Superior temporal gyrus (tissue), 1 donor: ENCODE measurements around the gene ITGAE.
"Not testable (repeated sequence)": the region's sequence is repeated elsewhere in the genome, so short reads cannot be mapped to it uniquely, and the experiment has no call there.

Experiments used
- DNase-seq: peaks from one replicate; pipeline ENCODE4 v3.0.0-alpha.2; 2016; ENCODE audit errors: extremely low spot score

ITGAE gene

DNA sequence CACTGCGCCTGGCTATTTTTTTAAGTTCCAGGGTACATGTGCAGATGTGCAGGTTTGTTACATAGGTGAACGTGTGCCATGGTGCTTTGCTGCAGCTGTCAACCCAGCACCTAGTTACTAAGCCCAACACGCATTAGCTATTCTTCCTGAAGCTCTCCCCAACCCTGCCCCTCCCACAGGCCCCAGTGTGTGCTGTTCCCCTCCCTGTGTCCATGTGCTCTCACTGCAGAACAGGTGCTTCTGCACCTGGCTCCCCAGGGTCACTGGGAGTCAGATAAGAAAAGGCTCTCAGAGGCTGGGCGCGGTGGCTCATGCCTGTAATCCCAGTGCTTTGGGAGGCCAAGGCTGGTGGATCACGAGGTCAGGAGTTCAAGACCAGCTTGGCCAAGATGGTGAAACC is 71.1 kb downstream of the ITGAE start:
- DNase-seq: no peak

DNA sequence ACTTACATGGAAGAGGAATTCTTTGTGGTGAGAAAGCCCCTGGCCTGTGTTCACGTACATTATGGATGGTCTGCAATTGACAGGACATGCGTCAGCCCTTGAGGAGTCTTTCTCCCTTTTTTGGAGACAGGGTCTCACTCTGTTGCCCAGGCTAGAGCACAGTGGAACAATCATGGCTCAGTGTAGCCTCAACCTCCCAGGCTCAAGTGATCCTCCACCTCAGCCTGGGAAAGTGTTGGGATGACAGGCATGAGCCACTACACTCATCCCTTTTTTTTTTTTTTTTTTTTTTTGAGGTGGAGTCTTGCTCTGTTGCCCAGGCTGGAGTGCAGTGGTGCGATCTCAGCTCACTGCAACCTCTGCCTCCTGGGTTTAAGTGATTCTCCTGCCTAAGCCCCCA is 72.9 kb downstream of the ITGAE start:
- not testable (repeated sequence) for DNase-seq

DNA sequence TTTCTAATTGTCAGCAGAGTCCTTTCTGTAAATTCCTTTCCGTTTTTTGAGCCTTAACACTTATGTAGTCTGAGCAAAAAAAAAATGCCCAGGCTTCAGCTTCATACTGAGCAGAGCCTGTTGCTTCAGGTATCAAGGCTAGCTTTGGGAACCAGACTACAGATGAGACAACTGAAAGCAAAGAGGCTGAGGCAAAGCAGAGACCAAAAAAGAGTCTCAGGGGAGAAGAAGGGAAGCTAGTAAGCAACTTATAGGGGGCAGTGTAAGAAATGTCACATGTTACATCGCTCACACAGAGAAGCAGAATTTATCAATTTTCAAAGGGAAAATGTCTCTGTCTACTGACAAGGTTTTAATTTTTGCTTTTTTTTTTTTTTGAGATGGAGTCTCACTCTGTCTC is 73.9 kb downstream of the ITGAE start:
- no peak for DNase-seq

DNA sequence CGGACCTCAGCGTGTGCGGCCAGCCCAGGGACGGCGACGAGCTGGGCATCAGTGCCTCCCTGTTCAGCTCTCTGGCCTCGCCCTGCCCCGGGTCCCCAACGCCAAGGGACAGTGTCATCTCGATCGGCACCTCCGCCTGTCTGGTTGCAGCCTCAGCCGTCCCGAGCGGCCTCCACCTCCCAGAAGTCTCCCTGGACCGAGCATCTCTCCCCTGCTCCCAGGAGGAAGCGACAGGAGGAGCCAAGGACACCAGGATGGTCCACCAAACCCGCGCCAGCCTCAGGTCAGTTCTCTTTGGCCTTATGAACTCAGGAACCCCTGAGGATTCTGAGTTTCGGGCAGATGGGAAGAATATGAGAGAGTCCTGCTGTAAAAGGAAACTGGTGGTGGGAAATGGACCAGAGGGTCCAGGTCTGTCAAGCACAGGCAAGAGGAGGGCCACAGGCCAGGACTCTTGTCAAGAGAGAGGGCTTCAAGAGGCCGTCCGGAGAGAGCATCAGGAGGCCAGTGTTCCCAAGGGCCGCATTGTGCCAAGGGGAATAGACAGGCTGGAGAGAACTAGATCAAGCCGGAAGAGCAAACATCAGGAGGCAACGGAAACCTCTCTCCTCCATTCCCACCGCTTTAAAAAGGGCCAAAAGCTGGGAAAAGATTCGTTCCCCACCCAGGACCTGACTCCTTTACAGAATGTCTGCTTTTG is 76.5 kb downstream of the ITGAE start:
- DNase-seq: no peak

DNA sequence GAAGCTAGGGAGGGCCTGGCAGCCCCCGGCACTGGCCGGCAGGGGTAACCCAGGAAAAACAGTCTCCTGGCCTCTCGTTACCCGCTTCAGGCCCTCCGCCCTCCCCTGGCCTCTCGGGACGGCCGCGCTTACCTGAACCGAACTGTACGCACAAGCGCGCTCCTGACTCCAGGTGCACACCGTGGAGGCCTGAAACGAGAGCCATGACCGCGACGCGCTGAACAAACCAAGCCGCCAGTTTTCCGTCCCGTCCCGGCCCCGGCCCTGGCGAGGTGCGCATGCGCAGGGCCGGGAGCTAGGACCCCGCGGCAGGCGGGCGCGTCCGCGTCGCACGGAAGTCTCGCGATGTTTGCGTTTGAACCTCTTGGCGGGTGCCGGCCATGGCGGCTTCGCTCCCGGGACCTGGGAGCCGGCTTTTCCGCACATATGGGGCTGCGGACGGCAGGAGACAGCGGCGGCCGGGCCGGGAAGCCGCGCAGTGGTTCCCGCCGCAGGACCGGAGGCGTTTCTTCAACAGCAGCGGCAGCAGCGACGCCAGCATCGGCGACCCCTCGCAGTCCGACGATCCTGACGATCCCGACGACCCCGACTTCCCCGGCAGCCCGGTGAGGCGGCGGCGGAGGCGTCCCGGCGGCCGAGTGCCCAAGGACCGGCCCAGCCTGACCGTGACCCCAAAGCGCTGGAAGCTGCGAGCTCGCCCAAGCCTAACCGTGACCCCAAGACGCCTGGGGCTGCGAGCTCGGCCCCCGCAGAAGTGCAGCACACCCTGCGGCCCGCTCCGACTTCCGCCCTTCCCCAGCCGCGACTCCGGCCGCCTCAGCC is 77.2 kb downstream of the ITGAE start, which contains the start of gene HASPIN:
HASPIN (plus strand) TSS at position 348 of the 822 bp plus-strand sequence; CDS start at position 381, 33 bp downstream.
- DNase-seq: peak; percentile 92

DNA sequence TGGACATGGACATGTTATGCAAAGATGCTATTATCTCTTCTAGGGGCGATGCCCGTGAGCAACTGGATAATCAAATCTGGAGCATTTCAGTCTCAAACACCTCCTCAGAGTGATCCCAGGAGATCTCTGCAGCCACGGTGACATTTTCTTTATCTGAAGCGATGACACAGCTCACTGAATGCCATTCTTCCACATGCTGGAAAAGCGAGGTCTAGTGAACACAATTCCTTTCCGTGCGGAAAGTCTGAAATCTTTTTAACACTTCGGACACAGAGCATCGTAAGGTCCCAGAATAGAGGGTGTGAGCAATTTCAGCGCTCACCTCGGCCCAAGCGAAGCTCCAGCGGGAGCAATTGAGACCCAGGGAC is 77.8 kb downstream of the ITGAE start:
- DNase-seq: peak; percentile 58

DNA sequence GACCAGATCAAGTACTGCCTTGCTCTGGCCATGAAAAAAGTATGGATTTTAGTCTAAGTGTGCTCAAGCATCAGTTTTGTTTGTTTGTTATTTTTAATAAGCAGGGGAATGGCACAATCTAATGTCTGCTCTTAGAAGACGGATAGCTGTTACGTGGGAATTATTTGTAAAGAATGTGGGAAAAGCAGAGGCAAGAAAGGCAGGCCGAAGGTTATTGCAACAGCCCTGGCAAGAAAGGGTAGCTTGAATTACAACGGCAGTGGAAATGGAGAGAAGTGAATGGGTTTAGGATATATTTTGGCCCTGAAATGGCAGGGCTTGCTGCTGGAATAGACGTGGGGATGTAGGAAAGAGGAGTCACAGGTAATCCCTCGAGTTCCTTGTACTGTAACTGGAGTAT is 78.3 kb downstream of the ITGAE start:
- DNase-seq: no peak

DNA sequence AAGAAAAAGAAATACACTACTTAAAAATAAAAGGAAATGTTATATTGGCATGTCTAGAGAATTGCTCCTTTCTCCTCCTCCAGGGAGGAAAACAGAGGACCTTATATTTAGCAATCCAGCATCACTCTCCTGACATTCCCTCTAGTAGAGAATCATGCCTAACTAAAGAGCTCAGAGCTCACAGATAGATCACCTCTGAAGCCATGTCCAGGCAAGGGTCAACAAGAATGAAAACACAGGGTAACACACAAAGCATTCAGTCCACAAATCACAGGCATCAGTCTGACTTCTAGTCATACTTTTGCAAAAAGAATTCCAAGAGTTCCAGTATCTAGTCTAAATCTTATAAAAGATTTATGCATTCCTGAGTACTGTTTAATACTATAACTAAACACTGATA is 81.7 kb downstream of the ITGAE start:
- DNase-seq: no peak

DNA sequence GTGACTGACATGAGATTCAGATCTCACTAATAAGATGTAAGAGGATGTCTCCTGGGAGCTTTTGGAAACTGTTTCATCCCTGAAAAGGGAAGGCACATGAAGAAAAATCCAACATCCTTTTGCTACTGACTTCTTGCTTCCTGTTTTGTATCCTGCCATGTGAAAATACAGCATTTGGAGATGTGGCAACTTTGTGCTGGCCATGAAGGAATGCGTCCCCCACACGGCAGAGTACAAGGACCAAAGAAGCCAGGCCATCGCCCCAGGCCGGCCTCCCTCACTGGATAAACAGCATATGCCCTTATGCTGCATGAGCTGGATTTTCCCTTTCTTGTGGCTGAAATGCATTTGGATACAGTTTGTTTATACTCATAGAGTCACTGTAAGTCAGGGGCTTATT is 82.8 kb downstream of the ITGAE start:
- DNase-seq: no peak

DNA sequence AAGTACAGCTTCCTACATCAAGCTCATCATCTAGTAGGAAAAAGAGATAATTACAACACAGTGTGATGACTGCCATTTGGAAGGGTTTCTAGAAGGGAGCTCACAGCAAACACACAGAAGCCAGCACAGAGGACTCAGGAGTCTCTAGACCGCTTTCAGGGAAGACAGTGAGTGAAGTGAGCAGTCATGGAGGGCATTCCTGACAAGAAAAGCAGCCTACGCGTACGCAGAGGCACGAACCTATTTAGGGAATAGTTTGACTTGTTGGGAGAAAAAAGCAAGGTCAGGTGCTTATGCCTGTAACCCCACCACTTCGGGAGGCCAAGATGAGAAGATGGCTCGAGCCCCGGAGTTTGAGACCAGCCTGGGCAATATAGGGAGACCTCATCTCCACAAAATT is 85.7 kb downstream of the ITGAE start:
- DNase-seq: no peak

DNA sequence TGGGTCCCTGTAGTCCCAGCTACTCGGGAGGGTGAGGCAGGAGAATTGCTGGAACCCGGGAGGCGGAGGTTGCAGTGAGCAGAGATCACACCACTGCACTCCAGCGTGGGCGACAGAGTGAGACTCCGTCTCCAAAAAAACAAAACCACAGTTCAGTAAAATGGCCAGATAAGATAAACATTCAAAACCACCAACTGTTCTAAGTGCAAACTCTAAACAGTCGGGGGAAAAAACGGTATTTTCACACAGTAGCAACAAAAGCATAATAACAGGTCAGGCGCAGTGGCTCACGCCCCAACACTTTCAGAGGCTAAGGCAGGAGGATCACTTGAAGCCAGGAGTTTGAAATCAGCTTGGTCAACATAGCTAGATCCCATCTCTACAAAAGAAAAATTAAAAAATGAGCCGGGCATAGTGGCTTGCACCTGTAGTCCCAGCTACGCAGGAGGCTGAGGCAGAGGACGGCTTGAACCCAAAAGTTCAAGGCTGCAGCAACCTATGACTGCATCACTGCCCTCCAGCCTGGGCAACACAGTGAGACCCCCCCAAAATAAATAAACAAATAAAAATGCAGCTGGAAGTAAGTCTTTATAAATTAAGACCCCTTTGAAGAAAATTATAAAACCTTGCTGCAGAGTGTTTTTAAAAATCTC is 88.1 kb downstream of the ITGAE start:
- DNase-seq: no peak

DNA sequence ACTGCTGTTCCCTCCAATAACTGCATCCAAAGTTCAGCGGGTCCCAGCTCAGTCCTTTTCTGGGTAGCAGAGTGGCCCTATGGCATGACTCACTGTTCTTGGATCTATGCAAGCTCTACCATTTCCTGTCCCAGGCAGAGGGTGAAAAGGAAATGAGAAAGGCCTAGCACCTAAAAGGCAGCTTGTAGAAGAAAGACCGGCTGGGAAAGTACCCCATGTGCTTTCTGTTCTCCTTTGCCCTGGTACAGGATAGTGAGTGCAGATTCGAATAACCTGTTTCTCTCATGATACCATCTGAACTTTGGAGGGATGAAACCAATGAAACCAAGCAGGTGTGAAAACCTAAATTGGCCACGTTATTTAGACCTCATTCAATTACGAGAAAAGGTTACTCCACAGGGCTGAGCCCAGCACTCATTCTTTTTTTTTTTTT is 90.0 kb downstream of the ITGAE start:
- no peak for DNase-seq

DNA sequence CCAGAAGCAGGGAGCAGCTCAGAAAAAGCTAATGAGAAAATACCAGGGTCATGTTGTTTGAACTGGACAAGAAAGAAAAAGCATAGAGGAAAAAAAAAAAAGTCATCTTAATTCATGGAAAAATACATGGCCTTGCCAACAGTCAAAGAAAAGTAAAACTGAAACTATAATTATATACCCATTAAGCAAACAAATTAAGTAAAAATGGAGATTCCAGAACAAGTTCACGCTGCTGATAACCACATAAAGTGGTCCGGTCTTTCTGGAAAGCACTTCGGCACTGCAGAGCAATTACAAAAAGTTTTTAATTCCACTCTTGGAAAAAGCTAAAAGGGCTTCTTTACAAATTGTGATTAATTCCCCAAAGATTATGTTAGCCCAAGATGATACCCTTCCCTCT is 92.6 kb downstream of the ITGAE start:
- DNase-seq: no peak

DNA sequence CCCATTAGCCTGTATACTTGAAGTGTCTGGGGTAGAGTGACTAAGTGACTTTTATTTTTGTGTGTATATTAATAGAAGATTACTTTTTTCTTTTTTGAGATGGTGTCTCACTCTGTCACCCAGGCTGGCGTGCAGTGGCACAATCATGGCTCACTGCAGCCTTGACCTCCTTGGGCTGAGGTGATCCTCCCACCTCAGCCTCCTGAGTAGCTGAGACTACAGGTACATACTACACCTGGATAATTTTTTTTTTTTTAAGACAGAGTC is 95.3 kb downstream of the ITGAE start:
- DNase-seq: not testable (repeated sequence)

DNA sequence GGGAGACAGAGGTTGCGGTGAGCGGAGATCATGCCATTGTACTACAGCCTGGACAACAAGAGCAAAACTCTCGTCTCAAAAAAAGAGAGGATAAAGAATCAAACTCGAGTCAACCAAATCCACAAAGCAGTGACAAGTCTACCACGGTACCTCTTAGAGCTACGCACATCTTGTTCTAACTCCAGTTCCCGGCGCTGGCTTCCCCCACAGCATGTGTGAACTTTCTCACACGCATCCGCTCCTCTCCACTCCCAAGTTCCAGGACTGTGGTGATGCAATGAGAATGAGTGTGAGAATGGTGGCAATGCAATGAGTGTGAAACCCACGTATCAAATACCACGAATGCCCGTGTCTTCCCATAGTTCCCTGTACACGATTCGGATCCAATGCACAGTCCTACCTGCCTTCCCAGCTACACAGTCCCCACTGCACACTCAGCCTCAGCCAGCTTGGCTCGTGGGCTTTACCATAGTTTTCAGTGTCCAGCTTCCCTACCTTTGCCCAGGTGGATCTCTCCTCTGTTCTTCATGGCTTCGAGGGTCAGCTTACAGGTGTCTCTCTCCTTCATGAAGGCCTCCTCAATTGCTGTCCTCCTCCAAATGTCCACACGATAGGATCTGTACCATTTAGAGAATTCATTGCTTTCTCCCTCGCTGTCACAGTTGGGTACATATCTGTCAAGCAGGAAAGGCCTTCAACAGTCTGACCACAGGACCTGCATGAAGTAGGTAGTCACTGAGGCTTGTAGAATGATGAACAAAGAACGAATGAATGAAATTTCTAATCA is 95.9 kb downstream of the ITGAE start:
- no peak for DNase-seq

DNA sequence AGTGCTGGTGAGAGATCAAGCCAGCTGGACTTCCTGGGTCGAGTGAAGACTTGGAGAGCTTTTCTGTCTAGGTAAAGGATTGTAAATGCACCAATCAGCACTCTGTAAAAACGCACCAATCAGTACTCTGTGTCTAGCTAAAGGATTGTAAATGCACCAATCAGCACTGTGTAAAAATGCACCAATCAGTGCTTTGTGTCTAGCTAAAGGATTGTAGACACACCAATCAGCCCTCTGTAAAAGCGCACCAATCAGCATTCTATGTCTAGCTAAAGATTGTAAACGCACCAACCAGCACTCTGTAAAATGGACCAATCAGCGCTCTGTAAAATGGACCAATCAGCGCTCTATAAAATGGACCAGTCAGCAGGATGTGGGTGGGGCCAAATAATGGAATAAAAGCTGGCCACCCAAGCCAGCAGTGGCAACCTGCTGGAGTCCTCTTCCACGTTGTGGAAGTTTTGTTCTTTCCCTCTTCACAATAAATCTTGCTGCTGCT is 98.9 kb downstream of the ITGAE start:
- DNase-seq: not testable (repeated sequence)

DNA sequence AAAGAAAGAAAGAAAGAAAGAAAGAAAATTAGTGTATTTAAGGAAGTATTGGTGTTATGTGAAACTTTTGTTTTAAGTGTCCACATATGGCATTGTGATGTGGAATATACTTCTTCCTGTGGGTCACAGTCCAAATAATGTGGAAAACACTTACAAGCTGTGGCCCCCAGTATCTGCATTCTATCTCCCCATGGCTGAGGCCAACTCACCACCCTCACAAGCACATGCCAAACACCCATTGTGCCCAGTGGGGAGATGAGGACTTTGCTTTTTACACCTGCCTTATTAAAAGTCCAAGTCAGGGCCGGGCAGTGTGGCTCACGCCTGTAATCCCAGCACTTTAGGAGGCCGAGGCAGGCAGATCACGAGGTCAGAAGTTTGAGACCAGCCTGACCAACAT is 101.0 kb downstream of the ITGAE start:
- no peak for DNase-seq

DNA sequence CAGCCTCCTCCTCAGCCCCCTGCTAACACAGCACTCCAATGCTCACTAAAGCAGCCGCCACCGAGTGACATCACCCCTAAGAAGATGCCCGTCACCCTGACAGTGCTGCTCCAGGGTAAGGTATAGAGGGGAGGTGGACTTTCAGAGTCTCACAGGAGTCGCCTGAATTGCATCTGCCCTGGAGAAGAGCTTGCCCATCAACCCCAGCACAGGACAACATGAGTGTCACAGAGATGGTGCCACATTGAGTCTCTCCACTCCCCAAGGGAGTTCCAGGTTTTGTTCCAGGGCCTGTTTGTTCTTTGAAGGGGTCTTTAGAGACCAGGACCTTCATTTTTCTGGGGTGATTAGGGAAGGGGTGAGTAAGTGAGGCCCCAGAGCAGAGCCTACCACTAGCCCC is 102.8 kb downstream of the ITGAE start:
- no peak for DNase-seq

DNA sequence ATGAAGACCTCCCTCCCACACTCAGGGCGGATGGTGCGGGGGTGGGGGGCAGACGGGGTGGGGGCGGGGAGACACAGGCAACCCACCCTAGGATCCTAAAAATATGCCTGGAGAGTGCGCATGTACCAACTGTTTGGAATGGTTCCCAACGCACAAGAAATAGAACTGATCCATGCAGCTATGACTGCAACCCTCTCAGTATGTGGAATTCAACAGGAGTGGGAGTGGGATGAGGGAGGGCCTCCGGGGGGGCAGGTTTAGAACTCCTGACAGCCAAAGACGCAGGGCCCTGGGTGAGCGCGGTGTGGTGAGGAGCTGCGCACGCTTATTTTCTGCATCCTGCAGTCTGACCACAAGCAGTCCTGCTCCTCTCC is 103.9 kb downstream of the ITGAE start:
- DNase-seq: no peak

DNA sequence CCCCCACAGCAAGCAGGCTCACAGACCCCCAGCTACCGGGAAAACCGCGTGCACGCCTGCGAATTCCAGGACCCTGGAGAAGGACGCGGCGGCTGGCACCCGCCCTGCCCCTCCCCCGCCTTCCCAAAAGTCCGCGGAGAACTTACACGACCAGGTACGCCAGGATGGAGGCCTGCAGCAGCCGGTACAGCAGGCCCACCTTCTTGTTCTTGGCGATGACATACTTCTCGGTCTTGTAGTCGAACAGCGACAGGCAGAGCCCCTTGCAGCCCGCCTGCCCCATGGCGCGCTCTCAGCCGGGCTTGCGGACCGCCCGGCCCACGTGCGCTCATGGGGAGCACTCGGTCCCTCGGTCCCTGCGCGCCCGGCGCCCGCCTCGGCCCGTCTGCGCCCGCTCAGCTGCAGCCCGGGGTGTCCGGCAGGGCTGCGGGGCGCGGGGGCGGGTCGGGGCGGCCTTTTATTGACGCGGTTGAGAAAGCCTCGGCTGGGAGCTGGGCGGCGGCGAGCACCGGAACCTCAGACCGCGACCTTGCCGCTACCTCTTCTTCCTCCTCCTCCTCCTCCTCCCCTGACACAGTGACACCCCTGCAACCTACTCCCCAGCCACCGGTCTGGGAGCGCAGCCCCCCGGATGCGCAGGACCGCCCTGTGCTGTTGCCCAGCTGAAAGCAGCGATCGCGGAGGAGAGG is 105.1 kb downstream of the ITGAE start, which contains the start of gene P2RX5:
P2RX5 (minus strand) TSS at position 433 of the 689 bp plus-strand sequence; CDS start at position 283, 150 bp downstream.
- DNase-seq: no peak

DNA sequence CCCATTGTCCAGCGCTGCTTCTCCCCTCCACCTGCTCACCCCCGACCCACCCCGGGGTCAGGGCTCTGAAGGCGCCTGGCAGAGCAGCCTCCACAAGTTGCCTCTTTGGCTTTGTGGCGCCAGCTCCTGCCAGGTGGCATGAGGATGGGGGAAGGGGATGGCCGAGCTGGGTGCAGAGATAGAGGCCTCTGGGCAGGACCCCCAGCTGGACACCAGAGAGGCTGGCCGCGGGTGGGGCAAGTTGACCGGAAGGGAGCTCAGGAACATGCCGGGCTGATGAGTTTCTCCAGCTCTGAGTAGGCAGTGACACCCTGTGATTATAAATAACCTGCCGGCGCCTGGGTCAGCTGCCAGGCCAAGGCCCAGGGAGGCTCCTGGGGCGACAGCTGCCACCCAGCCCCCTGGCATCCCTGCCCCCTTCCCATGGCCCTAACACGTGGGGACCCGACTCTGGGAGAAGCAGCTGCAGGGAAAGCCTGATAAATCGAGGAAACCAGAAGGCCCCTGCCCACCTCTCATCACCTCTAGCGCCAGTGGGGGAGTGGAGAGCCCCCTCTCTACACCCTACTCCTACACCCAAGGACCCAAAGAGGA is 105.8 kb downstream of the ITGAE start:
- no peak for DNase-seq
